ENCODE data around the gene OR52J3. TPM values are rescaled to one million over a fixed set of nuclear protein-coding genes. Genes with fewer than 3 reads are reported as not detected.
A peak's percentile ranks its signal among the peaks of the same experiment; 100 is the strongest.

Gene OR52J3
- total and polyA plus RNA-seq, 2 experiments from 2014 or later, result not detected

DNA sequence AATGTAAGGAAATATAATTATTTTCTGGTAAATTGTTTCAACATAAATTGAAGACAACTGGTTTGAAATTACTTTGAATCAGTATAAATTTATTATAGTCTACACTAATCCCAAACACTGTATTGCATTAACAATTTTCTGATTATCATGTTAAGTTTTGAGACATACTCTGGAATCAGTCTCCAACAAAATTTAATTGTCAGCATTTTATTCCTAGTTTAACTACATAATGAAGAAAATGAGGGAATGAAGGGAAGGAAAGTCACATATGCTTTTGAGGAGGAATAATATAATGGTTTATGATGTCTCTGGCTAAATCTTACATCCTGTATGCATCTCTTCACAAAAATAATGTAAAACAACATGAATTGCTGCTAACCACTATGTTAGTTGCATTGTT is 37.3 kb downstream of the OR52J3 start:
- Histone ChIP-seq H3F3A (ENCODE audit: insufficient read depth) (no peaks in the 10 kb centered on the region), H3K9me2 (ENCODE audit: insufficient read depth) (no peaks in the 10 kb centered on the region), H3K9ac (no peak overlapping the region), H3K9me3 (ENCODE audit: low read depth) (no peaks in the 10 kb centered on the region), H4K20me1 (ENCODE audit: insufficient read depth) (no peaks in the 10 kb centered on the region), H3K27me3 (replicated peaks; ENCODE audit: insufficient read depth) (no peaks in the 10 kb centered on the region), H3K4me3 (no peak overlapping the region), H3K36me3 (ENCODE audit: low read depth) (no peaks in the 10 kb centered on the region), H3K27ac (no peak overlapping the region), H3K4me1 (ENCODE audit: insufficient read depth) (no peaks in the 10 kb centered on the region), H2AFZ (no peak overlapping the region), H3K4me2 (ENCODE audit: unreplicated experiment) (no peak overlapping the region), H3K79me2 (ENCODE audit: insufficient read depth) (no peaks in the 10 kb centered on the region)
- no peak for DNase-seq
- TF ChIP-seq EZH2 (IDR thresholded peaks at IDR 0.05; ENCODE audit: insufficient read depth, poor library complexity, severe bottlenecking), result no peak
- TF ChIP-seq EZH2phosphoT487 (IDR thresholded peaks at IDR 0.05; ENCODE audit: insufficient read depth, low read depth), result no peak
- in situ Hi-C loops (cut with MboI), result no loop called here

DNA sequence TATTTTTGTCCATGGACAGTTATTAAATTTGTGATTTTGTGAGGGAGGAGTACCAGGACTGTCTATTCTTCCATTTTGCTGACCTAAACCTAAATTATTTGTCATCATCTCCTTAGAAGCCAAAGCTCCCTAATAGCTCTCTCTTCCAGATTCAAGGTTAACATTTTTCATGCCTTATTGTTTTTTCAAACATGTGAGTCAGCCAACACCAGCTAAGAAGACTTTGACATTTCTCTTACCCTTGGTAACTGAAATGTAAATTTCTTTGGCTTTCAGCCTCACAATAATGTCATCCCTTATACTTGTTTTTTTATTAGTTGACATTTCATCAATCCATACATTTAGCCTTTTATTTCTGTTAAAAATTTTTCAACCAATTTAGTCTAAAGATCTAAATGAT is 42.2 kb downstream of the OR52J3 start:
- no peak for TF ChIP-seq EZH2 (IDR thresholded peaks at IDR 0.05; ENCODE audit: insufficient read depth, poor library complexity, severe bottlenecking)
- no peak for TF ChIP-seq EZH2phosphoT487 (IDR thresholded peaks at IDR 0.05; ENCODE audit: insufficient read depth, low read depth)
- Histone ChIP-seq H3K27me3 (replicated peaks; ENCODE audit: insufficient read depth) (no peaks in the 10 kb centered on the region), H2AFZ (no peak overlapping the region), H3K9ac (no peak overlapping the region), H4K20me1 (ENCODE audit: insufficient read depth) (no peaks in the 10 kb centered on the region), H3K4me2 (ENCODE audit: unreplicated experiment) (no peak overlapping the region), H3K4me3 (no peak overlapping the region), H3K27ac (no peak overlapping the region), H3K36me3 (ENCODE audit: low read depth) (no peaks in the 10 kb centered on the region), H3F3A (ENCODE audit: insufficient read depth) (no peaks in the 10 kb centered on the region), H3K4me1 (ENCODE audit: insufficient read depth) (no peaks in the 10 kb centered on the region), H3K9me3 (ENCODE audit: low read depth) (no peaks in the 10 kb centered on the region), H3K79me2 (ENCODE audit: insufficient read depth) (no peaks in the 10 kb centered on the region), H3K9me2 (ENCODE audit: insufficient read depth) (no peaks in the 10 kb centered on the region)
- DNase-seq, result no peak
- in situ Hi-C loops (cut with MboI), result no loop called here

DNA sequence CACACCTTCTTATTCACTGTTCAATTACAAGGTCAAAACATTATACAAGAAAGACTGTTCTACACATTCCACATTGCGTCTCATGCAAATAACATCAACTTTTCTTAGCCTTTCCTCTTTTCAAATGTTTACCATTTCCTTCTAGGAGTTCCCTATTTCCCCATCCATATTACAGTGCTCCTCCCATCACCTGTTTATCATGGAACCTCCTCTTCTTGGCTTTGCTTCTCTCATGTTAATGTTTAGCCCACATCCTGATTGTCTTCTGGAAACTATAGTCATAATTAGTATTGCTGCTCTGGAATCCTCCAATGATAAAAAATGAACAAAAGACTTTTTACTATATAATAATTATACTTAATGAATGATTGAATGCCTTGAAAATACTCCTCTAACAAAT is 44.3 kb downstream of the OR52J3 start:
- H3K4me2 ChIP-seq (ENCODE audit: unreplicated experiment), result no peak overlapping the region
- H3K36me3 ChIP-seq (ENCODE audit: low read depth), result no peaks in the 10 kb centered on the region
- no peak overlapping the region for H2AFZ ChIP-seq
- no peaks in the 10 kb centered on the region for H3K9me3 ChIP-seq (ENCODE audit: low read depth)
- H3K27me3 ChIP-seq (replicated peaks; ENCODE audit: insufficient read depth), result no peaks in the 10 kb centered on the region
- in situ Hi-C loops (cut with MboI), result no loop called here
- 39 to 56% methylated on average over 1 of the region's 1 CpG for WGBS, 2 experiments (ENCODE audit: low coverage in 1 of 2, low lambda C conversion rate in 2 of 2, missing lambda C conversion rate in 2 of 2)
- H3K4me1 ChIP-seq (ENCODE audit: insufficient read depth), result no peaks in the 10 kb centered on the region
- no peaks in the 10 kb centered on the region for H3K9me2 ChIP-seq (ENCODE audit: insufficient read depth)
- no peak overlapping the region for H3K9ac ChIP-seq
- H3K4me3 ChIP-seq, result no peak overlapping the region
- TF ChIP-seq EZH2 (IDR thresholded peaks at IDR 0.05; ENCODE audit: insufficient read depth, poor library complexity, severe bottlenecking) (no peak), EZH2phosphoT487 (IDR thresholded peaks at IDR 0.05; ENCODE audit: insufficient read depth, low read depth) (no peak)
- no peak for DNase-seq
- no peaks in the 10 kb centered on the region for H4K20me1 ChIP-seq (ENCODE audit: insufficient read depth)
- H3K79me2 ChIP-seq (ENCODE audit: insufficient read depth), result no peaks in the 10 kb centered on the region
- no peak overlapping the region for H3K27ac ChIP-seq
- no peaks in the 10 kb centered on the region for H3F3A ChIP-seq (ENCODE audit: insufficient read depth)

DNA sequence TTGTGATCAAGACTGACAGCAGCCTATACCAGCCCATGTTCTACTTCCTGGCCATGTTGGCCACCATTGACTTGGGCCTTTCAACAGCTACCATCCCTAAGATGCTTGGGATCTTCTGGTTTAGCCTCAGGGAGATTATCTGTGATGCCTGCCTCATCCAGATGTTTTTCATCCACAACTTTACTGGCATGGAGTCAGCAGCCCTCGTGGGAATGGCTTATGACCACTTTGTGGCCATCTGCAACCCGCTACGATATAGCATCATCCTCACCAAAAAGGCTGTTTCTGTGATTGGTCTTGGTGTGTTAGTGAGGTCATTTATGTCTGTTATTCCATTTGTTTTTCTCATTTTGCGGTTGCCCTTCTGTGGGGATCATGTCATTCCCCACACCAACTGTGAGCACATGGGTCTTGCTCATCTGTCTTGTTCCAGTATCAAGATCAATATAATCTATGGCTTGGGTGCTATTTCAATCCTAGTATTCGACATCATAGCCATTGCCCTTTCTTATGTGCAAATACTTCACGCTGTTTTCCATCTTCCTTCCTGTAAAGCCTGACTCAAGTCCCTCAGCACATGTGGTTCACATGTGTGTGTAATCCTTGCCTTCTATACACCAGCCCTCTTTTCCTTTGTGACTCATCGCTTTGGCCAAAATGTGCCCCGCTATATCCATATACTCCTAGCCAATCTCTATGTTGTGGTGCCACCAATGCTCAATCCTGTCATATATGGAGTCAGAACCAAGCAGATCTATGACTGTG is 46.7 kb downstream of the OR52J3 start:
- no peak overlapping the region for H3K9ac ChIP-seq
- H3F3A ChIP-seq (ENCODE audit: insufficient read depth), result no peaks in the 10 kb centered on the region
- H3K9me3 ChIP-seq (ENCODE audit: low read depth), result no peaks in the 10 kb centered on the region
- 3% methylated on average over 8 of the region's 8 CpGs for WGBS, 2 experiments (ENCODE audit: low coverage in 1 of 2, low lambda C conversion rate in 2 of 2, missing lambda C conversion rate in 2 of 2)
- no peaks in the 10 kb centered on the region for H4K20me1 ChIP-seq (ENCODE audit: insufficient read depth)
- H2AFZ ChIP-seq, result no peak overlapping the region
- H3K4me2 ChIP-seq (ENCODE audit: unreplicated experiment), result no peak overlapping the region
- TF ChIP-seq EZH2phosphoT487 (IDR thresholded peaks at IDR 0.05; ENCODE audit: insufficient read depth, low read depth), result no peak
- TF ChIP-seq EZH2 (IDR thresholded peaks at IDR 0.05; ENCODE audit: insufficient read depth, poor library complexity, severe bottlenecking), result no peak
- H3K27me3 ChIP-seq (replicated peaks; ENCODE audit: insufficient read depth), result no peaks in the 10 kb centered on the region
- H3K4me1 ChIP-seq (ENCODE audit: insufficient read depth), result no peaks in the 10 kb centered on the region
- H3K27ac ChIP-seq, result no peak overlapping the region
- H3K4me3 ChIP-seq, result no peak overlapping the region
- H3K9me2 ChIP-seq (ENCODE audit: insufficient read depth), result no peaks in the 10 kb centered on the region
- peak; percentile 24 for DNase-seq
- in situ Hi-C loops (cut with MboI), result no loop called here
- H3K36me3 ChIP-seq (ENCODE audit: low read depth), result no peaks in the 10 kb centered on the region
- H3K79me2 ChIP-seq (ENCODE audit: insufficient read depth), result no peaks in the 10 kb centered on the region

DNA sequence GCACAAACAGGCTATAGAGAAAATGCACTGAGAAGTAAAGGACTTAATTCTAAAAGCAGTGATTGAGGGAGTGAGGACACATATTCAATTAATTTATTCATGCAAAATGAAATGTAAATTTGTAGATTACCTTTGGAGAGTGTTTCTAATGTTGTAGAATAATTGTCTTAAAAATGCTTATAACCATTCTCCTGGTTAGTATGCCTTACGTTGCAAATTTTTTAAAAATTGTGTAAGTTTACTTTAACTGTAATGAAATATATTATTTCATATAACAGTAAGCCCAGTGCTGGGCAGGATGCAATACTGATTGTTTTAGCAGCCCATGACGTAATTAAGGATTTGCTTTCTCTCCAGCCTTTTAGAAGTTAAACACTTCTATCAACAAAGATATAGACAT is 49.7 kb downstream of the OR52J3 start:
- no peaks in the 10 kb centered on the region for H4K20me1 ChIP-seq (ENCODE audit: insufficient read depth)
- no peak overlapping the region for H3K27ac ChIP-seq
- H3K9ac ChIP-seq, result no peak overlapping the region
- in situ Hi-C loops (cut with MboI), result no loop called here
- H3K36me3 ChIP-seq (ENCODE audit: low read depth), result no peaks in the 10 kb centered on the region
- H3F3A ChIP-seq (ENCODE audit: insufficient read depth), result no peaks in the 10 kb centered on the region
- H3K79me2 ChIP-seq (ENCODE audit: insufficient read depth), result no peaks in the 10 kb centered on the region
- no peaks in the 10 kb centered on the region for H3K9me2 ChIP-seq (ENCODE audit: insufficient read depth)
- H3K4me1 ChIP-seq (ENCODE audit: insufficient read depth), result no peaks in the 10 kb centered on the region
- DNase-seq, result no peak
- no peak for TF ChIP-seq EZH2 (IDR thresholded peaks at IDR 0.05; ENCODE audit: insufficient read depth, poor library complexity, severe bottlenecking)
- no peak for TF ChIP-seq EZH2phosphoT487 (IDR thresholded peaks at IDR 0.05; ENCODE audit: insufficient read depth, low read depth)
- no peak overlapping the region for H3K4me3 ChIP-seq
- 22 to 24% methylated on average over 2 of the region's 2 CpGs for WGBS, 2 experiments (ENCODE audit: low coverage in 1 of 2, low lambda C conversion rate in 2 of 2, missing lambda C conversion rate in 2 of 2)
- no peak overlapping the region for H3K4me2 ChIP-seq (ENCODE audit: unreplicated experiment)
- no peak overlapping the region for H2AFZ ChIP-seq
- no peaks in the 10 kb centered on the region for H3K9me3 ChIP-seq (ENCODE audit: low read depth)
- peaks cover 5% of the 10 kb centered on the region; the same call in 1 of the 2 replicates for H3K27me3 ChIP-seq (replicated peaks; ENCODE audit: insufficient read depth)

Other genes starting within 250 kb of the OR52J3 start
- not detected in 2 replicates for gene OR52R1, start 242.1 kb upstream of the OR52J3 start, total RNA-seq (2014; rRNA removed; shearing (Covaris generic))
- not detected in 2 replicates for gene OR52R1, start 242.1 kb upstream of the OR52J3 start, polyA plus RNA-seq (2016; fragmentation: Nextera tagmentation; extraction: Ambion mirVana)
- gene OR51F2, start 225.2 kb upstream of the OR52J3 start, total RNA-seq (2014; rRNA removed; shearing (Covaris generic)), result not detected in 2 replicates
- not detected in 2 replicates for gene OR51F2, start 225.2 kb upstream of the OR52J3 start, polyA plus RNA-seq (2016; fragmentation: Nextera tagmentation; extraction: Ambion mirVana)
- gene OR51S1, start 197.3 kb upstream of the OR52J3 start, total RNA-seq (2014; rRNA removed; shearing (Covaris generic)), result not detected in 2 replicates
- not detected in 2 replicates for gene OR51S1, start 197.3 kb upstream of the OR52J3 start, polyA plus RNA-seq (2016; fragmentation: Nextera tagmentation; extraction: Ambion mirVana)
- not detected in 2 replicates for gene OR51T1, start 164.6 kb upstream of the OR52J3 start, total RNA-seq (2014; rRNA removed; shearing (Covaris generic))
- gene OR51T1, start 164.6 kb upstream of the OR52J3 start, polyA plus RNA-seq (2016; fragmentation: Nextera tagmentation; extraction: Ambion mirVana), result not detected in 2 replicates
- gene OR51A7, start 142.7 kb upstream of the OR52J3 start, total RNA-seq (2014; rRNA removed; shearing (Covaris generic)), result not detected in 2 replicates
- gene OR51A7, start 142.7 kb upstream of the OR52J3 start, polyA plus RNA-seq (2016; fragmentation: Nextera tagmentation; extraction: Ambion mirVana), result not detected in 2 replicates
- not detected in 2 replicates for gene OR51G2, start 127.2 kb upstream of the OR52J3 start, total RNA-seq (2014; rRNA removed; shearing (Covaris generic))
- not detected in 2 replicates for gene OR51G2, start 127.2 kb upstream of the OR52J3 start, polyA plus RNA-seq (2016; fragmentation: Nextera tagmentation; extraction: Ambion mirVana)
- gene OR51G1, start 122.2 kb upstream of the OR52J3 start, total RNA-seq (2014; rRNA removed; shearing (Covaris generic)), result not detected in 2 replicates
- not detected in 2 replicates for gene OR51G1, start 122.2 kb upstream of the OR52J3 start, polyA plus RNA-seq (2016; fragmentation: Nextera tagmentation; extraction: Ambion mirVana)
- not detected in 2 replicates for gene OR51A4, start 98.9 kb upstream of the OR52J3 start, total RNA-seq (2014; rRNA removed; shearing (Covaris generic))
- not detected in 2 replicates for gene OR51A4, start 98.9 kb upstream of the OR52J3 start, polyA plus RNA-seq (2016; fragmentation: Nextera tagmentation; extraction: Ambion mirVana)
- gene OR51A2, start 90.8 kb upstream of the OR52J3 start, total RNA-seq (2014; rRNA removed; shearing (Covaris generic)), result not detected in 2 replicates
- not detected in 2 replicates for gene OR51A2, start 90.8 kb upstream of the OR52J3 start, polyA plus RNA-seq (2016; fragmentation: Nextera tagmentation; extraction: Ambion mirVana)
- not detected in 2 replicates for gene OR51L1, start 51.7 kb upstream of the OR52J3 start, total RNA-seq (2014; rRNA removed; shearing (Covaris generic))
- gene OR51L1, start 51.7 kb upstream of the OR52J3 start, polyA plus RNA-seq (2016; fragmentation: Nextera tagmentation; extraction: Ambion mirVana), result not detected in 2 replicates
- gene OR52E2, start 13.1 kb downstream of the OR52J3 start, total RNA-seq (2014; rRNA removed; shearing (Covaris generic)), result not detected in 2 replicates
- not detected in 2 replicates for gene OR52E2, start 13.1 kb downstream of the OR52J3 start, polyA plus RNA-seq (2016; fragmentation: Nextera tagmentation; extraction: Ambion mirVana)
- not detected in 2 replicates for gene OR52E1, start 23.0 kb downstream of the OR52J3 start, total RNA-seq (2014; rRNA removed; shearing (Covaris generic))
- not detected in 2 replicates for gene OR52E1, start 23.0 kb downstream of the OR52J3 start, polyA plus RNA-seq (2016; fragmentation: Nextera tagmentation; extraction: Ambion mirVana)
- not detected in 2 replicates for gene OR52A5, start 91.8 kb downstream of the OR52J3 start, total RNA-seq (2014; rRNA removed; shearing (Covaris generic))
- not detected in 2 replicates for gene OR52A5, start 91.8 kb downstream of the OR52J3 start, polyA plus RNA-seq (2016; fragmentation: Nextera tagmentation; extraction: Ambion mirVana)
- not detected in 2 replicates for gene OR52A1, start 108.2 kb downstream of the OR52J3 start, total RNA-seq (2014; rRNA removed; shearing (Covaris generic))
- gene OR52A1, start 108.2 kb downstream of the OR52J3 start, polyA plus RNA-seq (2016; fragmentation: Nextera tagmentation; extraction: Ambion mirVana), result not detected in 2 replicates
- gene OR51V1, start 154.2 kb downstream of the OR52J3 start, total RNA-seq (2014; rRNA removed; shearing (Covaris generic)), result not detected in 2 replicates
- not detected in 2 replicates for gene OR51V1, start 154.2 kb downstream of the OR52J3 start, polyA plus RNA-seq (2016; fragmentation: Nextera tagmentation; extraction: Ambion mirVana)
- not detected in 2 replicates for gene HBB, start 180.5 kb downstream of the OR52J3 start, total RNA-seq (2014; rRNA removed; shearing (Covaris generic))
- not detected in 2 replicates for gene HBB, start 180.5 kb downstream of the OR52J3 start, polyA plus RNA-seq (2016; fragmentation: Nextera tagmentation; extraction: Ambion mirVana)
- not detected in 2 replicates for gene HBD, start 188.0 kb downstream of the OR52J3 start, total RNA-seq (2014; rRNA removed; shearing (Covaris generic))
- not detected in 2 replicates for gene HBD, start 188.0 kb downstream of the OR52J3 start, polyA plus RNA-seq (2016; fragmentation: Nextera tagmentation; extraction: Ambion mirVana)
- not detected in 2 replicates for gene HBG1, start 203.3 kb downstream of the OR52J3 start, total RNA-seq (2014; rRNA removed; shearing (Covaris generic))
- gene HBG1, start 203.3 kb downstream of the OR52J3 start, polyA plus RNA-seq (2016; fragmentation: Nextera tagmentation; extraction: Ambion mirVana), result not detected in 2 replicates
- gene HBG2, start 208.3 kb downstream of the OR52J3 start, total RNA-seq (2014; rRNA removed; shearing (Covaris generic)), result not detected in 2 replicates
- not detected in 2 replicates for gene HBG2, start 208.3 kb downstream of the OR52J3 start, polyA plus RNA-seq (2016; fragmentation: Nextera tagmentation; extraction: Ambion mirVana)
- not detected in 2 replicates for gene HBE1, start 223.4 kb downstream of the OR52J3 start, total RNA-seq (2014; rRNA removed; shearing (Covaris generic))
- gene HBE1, start 223.4 kb downstream of the OR52J3 start, polyA plus RNA-seq (2016; fragmentation: Nextera tagmentation; extraction: Ambion mirVana), result not detected in 2 replicates